Measurements from ENCODE around the gene WFDC1.

WFDC1 gene

GRCh38 chr16:84369105-84369504 is 74.4 kb downstream of the WFDC1 start:
- Histone ChIP-seq H3K27me3 (ENCODE audit: control insufficient read depth in 1 of 2, insufficient read depth in 2 of 2, low read length in 2 of 2) (peaks cover 0 to 7% of the 10 kb centered on the region in 2 donors), H3K27ac (ENCODE audit: low read depth, low read length) (no peak overlapping the region), H3K4me3 (ENCODE audit: low read depth in 1 of 2, low read length in 2 of 2) (peak overlapping the region; percentile 83 to 89), H3K4me1 (ENCODE audit: control insufficient read depth in 1 of 2, insufficient read depth in 2 of 2, low read length in 2 of 2) (peaks cover 25 to 28% of the 10 kb centered on the region in 2 donors), H3K9me3 (ENCODE audit: control insufficient read depth in 1 of 2, low read length in 2 of 2) (no peaks in the 10 kb centered on the region), H3K36me3 (ENCODE audit: control insufficient read depth in 1 of 2, insufficient read depth in 2 of 2, low read length in 2 of 2) (no peaks in the 10 kb centered on the region), H3K9ac (ENCODE audit: low read depth in 1 of 2, low read length in 2 of 2) (peak overlapping the region; percentile 79 to 81)

- Histone ChIP-seq H3K9me3 (ENCODE audit: control insufficient read depth in 1 of 2, low read length in 2 of 2) (no peaks in the 10 kb centered on the region), H3K9ac (ENCODE audit: low read depth in 1 of 2, low read length in 2 of 2) (peak overlapping the region; percentile 24 to 43), H3K27ac (ENCODE audit: low read depth, low read length) (peak overlapping the region; percentile 3), H3K4me3 (ENCODE audit: low read depth in 1 of 2, low read length in 2 of 2) (peak overlapping the region; percentile 83 to 89), H3K4me1 (ENCODE audit: control insufficient read depth in 1 of 2, insufficient read depth in 2 of 2, low read length in 2 of 2) (peaks cover 28 to 31% of the 10 kb centered on the region in 2 donors), H3K27me3 (ENCODE audit: control insufficient read depth in 1 of 2, insufficient read depth in 2 of 2, low read length in 2 of 2) (peaks cover 0 to 7% of the 10 kb centered on the region in 2 donors), H3K36me3 (ENCODE audit: control insufficient read depth in 1 of 2, insufficient read depth in 2 of 2, low read length in 2 of 2) (no peaks in the 10 kb centered on the region)
Measured at GRCh38 chr16:84369938-84370627, 75.4 kb downstream of the WFDC1 start.

DNA sequence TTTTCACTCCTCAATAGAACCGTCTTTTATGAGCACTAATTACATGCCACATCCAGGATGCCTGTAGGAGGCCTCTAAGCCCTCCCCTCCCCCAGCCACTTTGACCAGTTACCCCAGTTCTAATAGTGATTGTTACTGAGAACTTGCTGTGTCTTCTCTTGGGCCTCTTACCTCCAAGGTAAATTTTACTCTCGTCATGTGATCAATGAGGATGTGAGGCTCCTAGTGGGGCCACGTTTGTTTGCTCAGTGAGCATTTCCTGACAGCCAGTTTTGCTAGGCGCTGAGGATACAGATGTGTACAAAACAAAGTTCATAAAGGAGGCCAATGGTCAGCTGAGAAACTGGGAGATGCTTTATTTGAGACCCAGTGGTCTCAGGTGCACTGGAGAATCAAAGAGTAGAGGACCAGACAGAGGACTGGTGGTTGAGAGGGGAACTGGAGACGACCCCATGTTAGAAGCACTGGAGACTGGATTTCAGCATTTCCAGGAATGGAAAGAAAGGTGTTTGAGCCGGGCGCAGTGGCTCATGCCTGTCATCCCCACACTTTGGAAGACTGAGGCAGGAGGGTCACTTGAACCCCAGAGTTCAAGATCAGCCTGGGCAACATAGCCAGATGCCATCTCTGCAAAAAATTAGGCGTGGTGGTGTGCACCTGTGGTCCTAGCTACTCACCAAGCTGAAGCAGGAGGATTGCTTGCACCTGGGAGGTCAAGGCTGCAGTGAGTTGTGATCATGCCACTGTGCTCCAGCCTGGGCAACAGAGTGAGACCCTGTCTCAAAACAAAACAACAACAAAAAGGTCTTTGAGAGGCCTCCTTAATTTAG is 76.3 kb downstream of the WFDC1 start:
- peak overlapping the region; percentile 10 for H3K27ac ChIP-seq (ENCODE audit: low read depth, low read length)
- peak overlapping the region; percentile 24 to 32 for H3K9ac ChIP-seq (ENCODE audit: low read depth in 1 of 2, low read length in 2 of 2)
- peak overlapping the region in 1 of 2 donors; percentile 83 for H3K4me3 ChIP-seq (ENCODE audit: low read depth in 1 of 2, low read length in 2 of 2)
- H3K36me3 ChIP-seq (ENCODE audit: control insufficient read depth in 1 of 2, insufficient read depth in 2 of 2, low read length in 2 of 2) = no peaks in the 10 kb centered on the region
- no peaks in the 10 kb centered on the region for H3K9me3 ChIP-seq (ENCODE audit: control insufficient read depth in 1 of 2, low read length in 2 of 2)
- H3K4me1 ChIP-seq (ENCODE audit: control insufficient read depth in 1 of 2, insufficient read depth in 2 of 2, low read length in 2 of 2) = peaks cover 31% of the 10 kb centered on the region in 2 donors
- peaks cover 0 to 7% of the 10 kb centered on the region in 2 donors for H3K27me3 ChIP-seq (ENCODE audit: control insufficient read depth in 1 of 2, insufficient read depth in 2 of 2, low read length in 2 of 2)

GRCh38 chr16:84371553-84371865 is 76.8 kb downstream of the WFDC1 start:
- H3K27me3 ChIP-seq (ENCODE audit: control insufficient read depth in 1 of 2, insufficient read depth in 2 of 2, low read length in 2 of 2) = peaks cover 0 to 7% of the 10 kb centered on the region in 2 donors
- H3K27ac ChIP-seq (ENCODE audit: low read depth, low read length) = no peak overlapping the region
- peaks cover 0 to under 1% of the 10 kb centered on the region in 2 donors for H3K36me3 ChIP-seq (ENCODE audit: control insufficient read depth in 1 of 2, insufficient read depth in 2 of 2, low read length in 2 of 2)
- peaks cover 31 to 34% of the 10 kb centered on the region in 2 donors for H3K4me1 ChIP-seq (ENCODE audit: control insufficient read depth in 1 of 2, insufficient read depth in 2 of 2, low read length in 2 of 2)
- H3K9me3 ChIP-seq (ENCODE audit: control insufficient read depth in 1 of 2, low read length in 2 of 2) = no peaks in the 10 kb centered on the region
- no peak overlapping the region for H3K4me3 ChIP-seq (ENCODE audit: low read depth in 1 of 2, low read length in 2 of 2)
- H3K9ac ChIP-seq (ENCODE audit: low read depth in 1 of 2, low read length in 2 of 2) = no peak overlapping the region

DNA sequence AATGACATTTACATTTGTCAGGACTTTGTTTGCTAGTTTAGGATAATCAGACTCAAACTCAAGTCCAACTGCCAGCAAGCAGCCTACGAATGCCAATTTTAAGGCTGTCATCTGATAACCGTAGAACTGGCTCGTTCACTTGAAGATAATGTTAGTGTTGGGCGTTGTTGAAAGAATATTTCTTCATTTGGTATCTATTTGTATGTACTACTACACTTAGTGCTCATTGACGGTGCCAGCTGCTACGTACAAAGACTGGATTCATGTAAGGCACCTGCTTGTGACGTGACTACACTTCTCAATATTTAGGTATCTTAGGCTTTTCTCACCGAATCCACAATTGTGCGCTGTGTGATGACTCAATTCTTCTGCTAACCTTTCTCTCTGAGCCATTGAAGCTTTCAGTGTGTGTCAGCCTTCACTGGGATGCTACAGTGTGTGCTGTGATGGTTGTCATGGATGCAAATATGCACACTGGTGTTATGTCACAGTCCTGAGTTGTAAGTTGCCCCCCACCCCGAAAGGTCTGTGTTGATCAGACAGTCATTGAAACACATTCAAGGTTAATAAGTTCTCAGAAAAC is 79.3 kb downstream of the WFDC1 start:
- Histone ChIP-seq H3K9me3 (ENCODE audit: control insufficient read depth in 1 of 2, low read length in 2 of 2) (no peaks in the 10 kb centered on the region), H3K27me3 (ENCODE audit: control insufficient read depth in 1 of 2, insufficient read depth in 2 of 2, low read length in 2 of 2) (no peaks in the 10 kb centered on the region), H3K36me3 (ENCODE audit: control insufficient read depth in 1 of 2, insufficient read depth in 2 of 2, low read length in 2 of 2) (peaks cover 0 to 5% of the 10 kb centered on the region in 2 donors), H3K4me1 (ENCODE audit: control insufficient read depth in 1 of 2, insufficient read depth in 2 of 2, low read length in 2 of 2) (peaks cover 26 to 28% of the 10 kb centered on the region in 2 donors), H3K4me3 (ENCODE audit: low read depth in 1 of 2, low read length in 2 of 2) (no peak overlapping the region), H3K27ac (ENCODE audit: low read depth, low read length) (no peak overlapping the region), H3K9ac (ENCODE audit: low read depth in 1 of 2, low read length in 2 of 2) (no peak overlapping the region)

- Histone ChIP-seq H3K36me3 (ENCODE audit: control insufficient read depth in 1 of 2, insufficient read depth in 2 of 2, low read length in 2 of 2) (peaks cover 0 to 7% of the 10 kb centered on the region in 2 donors), H3K9me3 (ENCODE audit: control insufficient read depth in 1 of 2, low read length in 2 of 2) (no peaks in the 10 kb centered on the region), H3K27ac (ENCODE audit: low read depth, low read length) (no peak overlapping the region), H3K4me1 (ENCODE audit: control insufficient read depth in 1 of 2, insufficient read depth in 2 of 2, low read length in 2 of 2) (peaks cover 14 to 25% of the 10 kb centered on the region in 2 donors), H3K9ac (ENCODE audit: low read depth in 1 of 2, low read length in 2 of 2) (no peak overlapping the region), H3K27me3 (ENCODE audit: control insufficient read depth in 1 of 2, insufficient read depth in 2 of 2, low read length in 2 of 2) (no peaks in the 10 kb centered on the region), H3K4me3 (ENCODE audit: low read depth in 1 of 2, low read length in 2 of 2) (no peak overlapping the region)
Measured at GRCh38 chr16:84378099-84378498, 83.4 kb downstream of the WFDC1 start.

DNA sequence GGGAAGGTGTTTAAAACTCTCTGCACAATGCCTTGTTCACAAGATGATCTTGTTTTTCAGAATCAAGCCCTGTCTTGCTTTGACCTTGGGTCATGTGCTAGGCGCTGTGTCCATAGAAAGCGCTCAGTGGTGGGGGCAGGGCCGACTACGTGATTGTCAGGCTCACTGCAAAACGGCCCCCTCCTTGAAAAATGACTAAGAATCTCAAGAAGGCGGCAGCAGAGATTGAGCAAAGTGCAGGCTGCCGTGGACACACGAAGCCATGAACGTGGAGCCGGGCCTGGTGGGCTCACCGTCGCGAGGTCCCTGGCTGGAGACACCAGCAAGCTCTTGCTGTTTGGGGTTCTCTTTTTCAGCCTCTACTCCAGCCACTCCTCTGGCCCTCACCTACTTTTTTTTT is 83.9 kb downstream of the WFDC1 start:
- Histone ChIP-seq H3K36me3 (ENCODE audit: control insufficient read depth in 1 of 2, insufficient read depth in 2 of 2, low read length in 2 of 2) (peaks cover 0 to 11% of the 10 kb centered on the region in 2 donors), H3K4me3 (ENCODE audit: low read depth in 1 of 2, low read length in 2 of 2) (no peak overlapping the region), H3K9ac (ENCODE audit: low read depth in 1 of 2, low read length in 2 of 2) (no peak overlapping the region), H3K4me1 (ENCODE audit: control insufficient read depth in 1 of 2, insufficient read depth in 2 of 2, low read length in 2 of 2) (peaks cover 12 to 22% of the 10 kb centered on the region in 2 donors), H3K27me3 (ENCODE audit: control insufficient read depth in 1 of 2, insufficient read depth in 2 of 2, low read length in 2 of 2) (no peaks in the 10 kb centered on the region), H3K27ac (ENCODE audit: low read depth, low read length) (no peak overlapping the region), H3K9me3 (ENCODE audit: control insufficient read depth in 1 of 2, low read length in 2 of 2) (no peaks in the 10 kb centered on the region)

GRCh38 chr16:84379008-84379708 is 84.5 kb downstream of the WFDC1 start:
- no peaks in the 10 kb centered on the region for H3K27me3 ChIP-seq (ENCODE audit: control insufficient read depth in 1 of 2, insufficient read depth in 2 of 2, low read length in 2 of 2)
- no peak overlapping the region for H3K4me3 ChIP-seq (ENCODE audit: low read depth in 1 of 2, low read length in 2 of 2)
- no peaks in the 10 kb centered on the region for H3K9me3 ChIP-seq (ENCODE audit: control insufficient read depth in 1 of 2, low read length in 2 of 2)
- H3K9ac ChIP-seq (ENCODE audit: low read depth in 1 of 2, low read length in 2 of 2) = no peak overlapping the region
- H3K4me1 ChIP-seq (ENCODE audit: control insufficient read depth in 1 of 2, insufficient read depth in 2 of 2, low read length in 2 of 2) = peaks cover 6 to 16% of the 10 kb centered on the region in 2 donors
- H3K36me3 ChIP-seq (ENCODE audit: control insufficient read depth in 1 of 2, insufficient read depth in 2 of 2, low read length in 2 of 2) = peaks cover 0 to 11% of the 10 kb centered on the region in 2 donors
- H3K27ac ChIP-seq (ENCODE audit: low read depth, low read length) = no peak overlapping the region

Measured in duodenal mucosa (tissue), 2 donors.